AG04449 (cell line): ENCODE data around the gene CSRNP3.

Experiments
- CTCF ChIA-PET: fragments of 350-600 bp; formaldehyde crosslinking; extraction: SDS; loops from one replicate; lab custom pipeline; 2021; ENCODE audit warnings: antibody characterized with exemption; lab: Yijun Ruan, JAX
- POLR2A ChIA-PET: fragments of 400-600, 350-600 bp; formaldehyde crosslinking; extraction: SDS; loops from one replicate; lab custom pipeline; 2020; ENCODE audit warnings: antibody characterized with exemption, inconsistent platforms; lab: Yijun Ruan, JAX
- DNase-seq: peaks from one replicate; pipeline ENCODE4 v3.0.0-alpha.2; 2010; ENCODE audit warnings: low read depth, low spot score
- H3K4me3 ChIP-seq: 2 replicates; pipeline ENCODE4 v1.5.1; 2011; ENCODE audit warnings: low read depth, mild to moderate bottlenecking, control low read depth, low read length
- TF ChIP-seq, protein P1 (sequence below): IDR thresholded peaks from one replicate; pipeline ENCODE4 v1.5.1; 2011; ENCODE audit warnings: mild to moderate bottlenecking, moderate library complexity, low read length, control low read depth, inconsistent platforms; ENCODE audit not compliant: insufficient read depth; ENCODE audit errors: missing control alignments

The CSRNP3 gene

DNA sequence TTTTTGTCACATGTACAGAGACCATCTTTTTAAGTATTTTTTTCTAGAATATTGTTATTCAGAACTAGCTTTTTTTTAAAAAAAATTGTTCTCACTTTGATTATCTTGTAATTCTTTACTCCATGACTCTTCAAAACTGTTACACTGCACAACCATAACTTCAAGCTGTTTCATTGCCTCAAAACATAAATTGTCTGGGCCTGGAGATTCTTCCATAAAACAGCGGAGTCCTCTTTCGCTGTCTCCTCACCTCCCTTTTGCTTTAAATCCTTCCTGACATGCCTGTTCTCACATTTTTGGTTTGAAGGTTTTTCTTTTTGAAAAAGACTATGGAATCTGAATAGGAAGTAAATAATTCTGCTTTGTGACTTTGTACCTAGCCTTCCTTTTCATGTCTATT, 197.9 kb downstream of the CSRNP3 start:
- ChIA-PET POLR2A (no interaction called here), CTCF (no interaction called here)
- DNase-seq = no peak
- no peak overlapping the region for H3K4me3 ChIP-seq
- TF ChIP-seq, protein P1, sequence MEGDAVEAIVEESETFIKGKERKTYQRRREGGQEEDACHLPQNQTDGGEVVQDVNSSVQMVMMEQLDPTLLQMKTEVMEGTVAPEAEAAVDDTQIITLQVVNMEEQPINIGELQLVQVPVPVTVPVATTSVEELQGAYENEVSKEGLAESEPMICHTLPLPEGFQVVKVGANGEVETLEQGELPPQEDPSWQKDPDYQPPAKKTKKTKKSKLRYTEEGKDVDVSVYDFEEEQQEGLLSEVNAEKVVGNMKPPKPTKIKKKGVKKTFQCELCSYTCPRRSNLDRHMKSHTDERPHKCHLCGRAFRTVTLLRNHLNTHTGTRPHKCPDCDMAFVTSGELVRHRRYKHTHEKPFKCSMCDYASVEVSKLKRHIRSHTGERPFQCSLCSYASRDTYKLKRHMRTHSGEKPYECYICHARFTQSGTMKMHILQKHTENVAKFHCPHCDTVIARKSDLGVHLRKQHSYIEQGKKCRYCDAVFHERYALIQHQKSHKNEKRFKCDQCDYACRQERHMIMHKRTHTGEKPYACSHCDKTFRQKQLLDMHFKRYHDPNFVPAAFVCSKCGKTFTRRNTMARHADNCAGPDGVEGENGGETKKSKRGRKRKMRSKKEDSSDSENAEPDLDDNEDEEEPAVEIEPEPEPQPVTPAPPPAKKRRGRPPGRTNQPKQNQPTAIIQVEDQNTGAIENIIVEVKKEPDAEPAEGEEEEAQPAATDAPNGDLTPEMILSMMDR = no peak

DNA sequence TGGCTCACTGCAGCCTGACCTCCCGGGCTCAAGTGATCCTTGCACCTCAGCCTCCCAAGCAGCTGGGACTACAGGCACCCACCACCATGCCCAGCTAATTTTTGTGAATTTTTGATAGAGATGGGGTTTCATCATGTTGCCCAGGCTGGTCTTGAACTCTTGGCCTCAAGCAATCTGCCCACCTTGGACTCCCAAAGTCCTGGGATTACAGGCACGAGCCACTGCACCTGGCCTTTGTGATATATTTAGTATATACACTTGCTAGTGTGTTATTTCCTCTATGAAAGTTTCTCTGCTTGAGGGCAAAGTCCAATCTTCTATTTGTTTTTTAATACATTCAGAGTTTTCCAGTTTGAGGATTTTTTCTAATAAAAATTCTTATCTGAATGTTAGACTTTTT, 205.3 kb downstream of the CSRNP3 start:
- no peak overlapping the region for H3K4me3 ChIP-seq
- CTCF ChIA-PET = no interaction called here
- DNase-seq = no peak
- POLR2A ChIA-PET = no interaction called here
- TF ChIP-seq, protein P1 = no peak

DNA sequence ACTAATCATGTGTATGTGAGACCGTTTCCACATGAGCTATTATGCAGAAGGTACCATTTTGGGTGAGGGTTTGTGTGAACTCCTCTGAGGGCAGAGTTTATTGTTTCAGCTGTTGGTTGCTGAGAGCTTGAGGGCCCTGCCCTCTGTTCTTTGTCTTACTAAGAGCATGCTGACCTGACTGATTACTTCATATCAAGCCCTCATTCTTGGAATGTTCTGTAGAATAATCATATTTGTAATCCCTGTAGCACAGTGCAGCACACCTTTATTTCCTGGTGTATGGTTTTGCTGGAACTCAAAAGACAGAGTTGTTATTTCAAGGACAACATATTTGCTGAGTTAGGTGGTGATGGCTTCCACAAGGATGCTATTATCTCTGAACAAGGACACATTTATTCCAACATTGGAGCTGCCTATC, 206.1 kb downstream of the CSRNP3 start:
- ChIA-PET POLR2A (no interaction called here), CTCF (no interaction called here)
- H3K4me3 ChIP-seq = no peak overlapping the region
- TF ChIP-seq, protein P1 = no peak
- DNase-seq = no peak

DNA sequence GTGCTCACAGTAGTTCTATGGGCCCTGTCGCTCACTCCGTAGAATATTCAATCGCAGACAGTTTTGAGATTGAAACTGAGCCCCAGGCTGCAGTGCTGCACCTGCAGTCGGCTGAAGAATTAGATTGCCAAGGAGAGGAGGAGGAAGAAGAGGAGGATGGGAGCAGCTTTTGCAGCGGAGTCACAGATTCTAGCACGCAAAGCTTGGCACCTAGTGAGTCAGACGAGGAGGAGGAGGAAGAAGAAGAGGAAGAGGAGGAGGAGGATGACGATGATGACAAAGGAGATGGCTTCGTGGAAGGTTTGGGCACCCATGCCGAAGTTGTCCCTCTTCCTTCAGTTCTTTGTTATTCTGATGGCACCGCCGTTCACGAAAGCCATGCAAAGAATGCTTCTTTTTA, 209.4 kb downstream of the CSRNP3 start:
- no peak overlapping the region for H3K4me3 ChIP-seq
- TF ChIP-seq, protein P1 = no peak
- no peak for DNase-seq
- ChIA-PET CTCF (no interaction called here), POLR2A (no interaction called here)

DNA sequence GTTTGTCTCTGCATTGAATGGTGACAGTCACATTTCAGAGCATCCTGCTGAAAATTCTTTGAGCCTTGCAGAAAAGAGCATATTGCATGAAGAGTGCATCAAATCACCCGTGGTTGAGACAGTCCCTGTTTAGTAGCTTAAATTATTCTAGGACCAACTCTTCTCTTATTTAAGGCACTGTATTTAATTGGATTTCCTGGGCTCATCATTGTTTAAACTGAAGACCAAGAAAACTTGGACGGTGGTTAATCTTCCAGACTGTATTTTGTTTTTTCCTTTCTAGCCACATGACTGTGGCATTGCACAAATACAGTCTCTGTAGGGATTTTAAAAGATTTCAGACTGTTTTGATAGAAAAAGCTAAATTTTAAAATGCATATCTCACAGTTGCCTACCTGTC, 210.1 kb downstream of the CSRNP3 start:
- DNase-seq = no peak
- no peak overlapping the region for H3K4me3 ChIP-seq
- TF ChIP-seq, protein P1 = no peak
- ChIA-PET CTCF (no interaction called here), POLR2A (no interaction called here)

DNA sequence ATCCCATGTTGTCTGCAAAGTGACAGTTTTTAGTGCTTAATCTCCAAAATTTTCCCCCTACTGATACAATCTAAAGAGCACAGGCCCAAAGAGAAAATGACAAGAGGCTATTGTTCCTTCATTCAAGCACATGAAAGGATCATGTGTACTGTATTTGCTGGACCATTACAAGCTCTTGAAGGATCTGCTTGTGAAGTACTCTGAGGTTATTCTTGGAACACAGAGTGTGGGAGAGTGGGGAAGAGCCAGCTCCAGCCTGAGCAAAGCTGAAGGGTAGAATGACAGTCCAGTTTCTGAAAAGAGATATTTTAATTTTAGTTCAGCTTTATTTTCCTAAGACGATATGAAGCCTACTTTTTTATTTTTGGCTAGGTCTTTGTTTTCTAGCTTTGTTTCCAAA, 212.3 kb downstream of the CSRNP3 start:
- ChIA-PET POLR2A (no interaction called here), CTCF (no interaction called here)
- TF ChIP-seq, protein P1 = no peak
- H3K4me3 ChIP-seq = no peak overlapping the region
- no peak for DNase-seq

DNA sequence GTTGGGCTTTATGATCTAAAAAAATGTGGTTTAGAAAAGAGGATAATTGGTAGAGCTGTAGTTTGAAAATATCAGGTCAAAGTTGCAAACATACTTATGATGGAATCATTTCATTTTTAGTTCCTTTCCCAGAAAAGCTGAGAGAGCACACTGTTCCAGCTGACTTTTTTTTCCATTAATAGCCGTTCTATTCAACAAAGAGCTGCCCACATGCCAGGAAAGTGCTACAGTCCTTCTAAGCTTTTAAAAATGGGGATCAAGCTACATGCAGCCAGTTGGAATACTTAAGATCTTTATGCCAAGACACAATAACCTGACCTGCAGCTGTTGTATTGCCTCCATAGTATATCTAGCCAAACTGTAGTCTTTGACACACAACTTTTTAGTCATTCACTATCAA, 213.0 kb downstream of the CSRNP3 start:
- CTCF ChIA-PET = no interaction called here
- DNase-seq = no peak
- POLR2A ChIA-PET = no interaction called here
- TF ChIP-seq, protein P1 = no peak
- no peak overlapping the region for H3K4me3 ChIP-seq
